ENCODE measurements around the gene TPSD1.
"Not testable (repeated sequence)": the region's sequence is repeated elsewhere in the genome, so short reads cannot be mapped to it uniquely, and the experiment has no call there.

The TPSD1 gene

DNA sequence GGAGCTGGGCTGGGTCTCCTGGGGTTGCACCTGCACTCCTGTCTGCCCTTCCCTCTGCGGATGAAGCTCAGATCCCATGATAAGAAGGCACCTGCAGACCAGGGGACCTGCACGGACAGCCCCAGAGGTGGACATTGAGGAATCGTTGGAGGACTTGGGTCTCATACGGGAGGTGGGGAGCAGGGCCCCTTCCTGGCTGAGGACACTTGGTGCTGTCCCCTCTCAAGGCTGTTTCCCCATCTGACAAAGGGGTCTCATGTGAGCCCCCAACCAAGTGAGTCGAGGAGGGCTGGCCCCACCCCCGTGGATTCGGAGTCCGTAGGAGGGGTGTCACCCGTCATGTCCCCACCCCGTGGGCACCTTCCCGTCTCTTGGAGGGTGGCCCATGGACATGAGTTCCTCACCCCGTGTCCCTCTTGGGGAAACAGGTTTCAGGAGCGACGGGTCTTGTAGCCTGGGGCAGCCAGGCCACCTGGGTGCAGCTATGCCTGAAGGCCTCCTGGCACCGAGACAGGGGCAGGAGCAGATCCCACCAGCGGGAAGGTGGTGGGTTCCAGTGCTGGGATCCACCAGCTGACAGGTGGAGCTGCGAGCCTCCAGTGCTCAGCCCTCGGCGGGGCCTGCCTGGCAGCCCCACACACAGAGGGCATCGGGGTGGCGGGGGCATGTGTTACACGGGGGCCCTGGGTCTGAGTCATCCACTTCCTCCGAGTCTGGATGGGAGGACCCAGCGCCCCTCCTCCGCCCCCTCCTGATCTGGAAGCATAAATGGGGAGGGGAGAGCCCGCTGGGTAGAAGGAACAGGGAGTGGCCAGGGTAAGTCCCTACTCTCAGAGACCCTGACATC is at the start of gene TPSD1:
TSS of gene TPSD1 (plus strand) at position 794 of the 847 bp plus-strand sequence. CDS start 212 bp downstream, outside the sequence.
- in situ Hi-C loops (cut with MboI; ENCODE audit: low sequenced_read_pairs): not testable (repeated sequence)

DNA sequence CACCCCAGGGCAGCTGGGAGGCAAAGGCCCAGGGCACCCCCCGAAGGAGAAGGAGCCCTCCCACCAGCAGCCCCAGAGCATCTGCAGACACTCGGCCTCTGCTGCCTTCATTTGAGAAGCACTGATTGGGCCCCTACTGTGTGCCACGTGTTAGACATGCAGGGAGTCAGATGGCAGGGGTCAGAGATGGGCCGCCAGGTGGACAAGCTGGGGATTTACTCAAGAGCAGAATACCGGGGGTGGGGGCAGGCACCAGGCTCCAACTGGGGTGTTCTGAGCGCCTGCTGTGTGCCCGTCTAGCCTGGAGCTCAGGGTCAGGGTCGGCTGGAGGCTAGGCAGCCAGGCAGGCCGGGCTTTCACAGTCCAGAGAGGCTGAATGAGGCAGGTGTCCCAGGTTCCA is 49.5 kb upstream of the TPSD1 start:
- in situ Hi-C loops (cut with MboI; ENCODE audit: low sequenced_read_pairs): no loop called here

DNA sequence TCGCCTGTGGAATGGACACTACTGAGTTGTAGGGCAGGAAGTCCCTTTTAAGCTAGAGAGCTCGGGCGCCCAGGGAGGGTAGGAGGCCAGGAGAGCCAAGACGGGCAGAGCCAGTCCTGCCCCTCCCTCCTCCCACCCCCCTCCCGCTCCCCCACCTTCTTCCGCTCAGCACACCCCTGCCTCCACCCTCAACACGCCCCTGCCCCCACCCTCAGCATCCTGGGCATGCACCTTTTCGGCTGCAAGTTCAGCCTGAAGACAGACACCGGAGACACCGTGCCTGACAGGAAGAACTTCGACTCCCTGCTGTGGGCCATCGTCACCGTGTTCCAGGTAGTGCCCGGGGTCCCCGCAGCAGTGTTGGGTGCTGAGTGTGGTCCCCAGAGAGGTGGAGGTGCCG is 49.1 kb upstream of the TPSD1 start:
- in situ Hi-C loops (cut with MboI; ENCODE audit: low sequenced_read_pairs): no loop called here

DNA sequence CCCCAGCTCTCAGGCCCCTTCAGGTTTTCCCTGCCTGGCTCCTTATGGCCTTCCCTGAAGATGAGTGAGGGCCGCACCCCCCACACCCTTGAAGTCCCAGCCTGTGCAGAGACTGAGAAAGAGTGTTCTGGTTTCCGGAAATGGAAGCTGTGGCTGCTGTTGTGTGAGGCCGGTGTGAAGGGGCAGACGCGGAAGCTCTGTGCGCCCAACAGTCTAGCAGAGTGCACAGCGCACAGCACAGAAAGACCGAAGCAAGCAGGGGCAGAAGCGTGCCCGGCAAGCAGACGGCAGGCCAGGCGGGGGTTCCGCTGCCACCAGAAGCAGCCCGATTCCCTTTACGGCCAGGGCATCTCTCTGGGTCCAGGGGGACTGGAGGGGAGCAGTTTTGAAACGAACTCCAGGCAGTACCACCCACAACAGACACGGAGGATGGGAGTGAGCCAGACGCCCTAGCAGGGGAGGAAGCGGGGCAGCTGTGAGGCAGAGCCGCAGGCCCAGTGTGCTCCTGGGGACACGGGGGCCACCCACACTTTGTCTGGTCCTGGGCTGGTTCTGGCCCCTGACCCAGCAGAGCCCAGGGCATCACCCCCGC is 47.5 kb upstream of the TPSD1 start:
- in situ Hi-C loops (cut with MboI; ENCODE audit: low sequenced_read_pairs): no loop called here

DNA sequence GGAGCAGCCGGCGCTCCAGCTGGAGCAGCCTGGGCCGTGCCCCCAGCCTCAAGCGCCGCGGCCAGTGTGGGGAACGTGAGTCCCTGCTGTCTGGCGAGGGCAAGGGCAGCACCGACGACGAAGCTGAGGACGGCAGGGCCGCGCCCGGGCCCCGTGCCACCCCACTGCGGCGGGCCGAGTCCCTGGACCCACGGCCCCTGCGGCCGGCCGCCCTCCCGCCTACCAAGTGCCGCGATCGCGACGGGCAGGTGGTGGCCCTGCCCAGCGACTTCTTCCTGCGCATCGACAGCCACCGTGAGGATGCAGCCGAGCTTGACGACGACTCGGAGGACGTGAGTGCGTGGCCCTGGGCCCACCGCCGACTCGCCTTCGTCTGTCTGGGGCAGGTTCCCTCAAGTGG is 46.8 kb upstream of the TPSD1 start:
- in situ Hi-C loops (cut with MboI; ENCODE audit: low sequenced_read_pairs): no loop called here

DNA sequence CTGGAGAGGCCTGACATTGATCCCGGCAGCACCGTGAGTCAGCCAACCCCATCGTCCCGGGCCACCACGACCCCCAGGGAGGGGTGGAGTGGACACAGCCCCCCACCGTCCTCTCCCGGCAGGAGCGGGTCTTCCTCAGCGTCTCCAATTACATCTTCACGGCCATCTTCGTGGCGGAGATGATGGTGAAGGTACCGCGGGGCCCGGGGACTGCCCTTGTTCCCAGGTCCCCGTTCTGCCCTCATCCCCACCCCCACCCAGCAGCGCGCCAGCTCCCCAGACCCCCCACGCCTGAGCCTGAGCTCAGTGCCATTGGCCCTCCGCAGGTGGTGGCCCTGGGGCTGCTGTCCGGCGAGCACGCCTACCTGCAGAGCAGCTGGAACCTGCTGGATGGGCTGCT is 45.4 kb upstream of the TPSD1 start:
- in situ Hi-C loops (cut with MboI; ENCODE audit: low sequenced_read_pairs): no loop called here

DNA sequence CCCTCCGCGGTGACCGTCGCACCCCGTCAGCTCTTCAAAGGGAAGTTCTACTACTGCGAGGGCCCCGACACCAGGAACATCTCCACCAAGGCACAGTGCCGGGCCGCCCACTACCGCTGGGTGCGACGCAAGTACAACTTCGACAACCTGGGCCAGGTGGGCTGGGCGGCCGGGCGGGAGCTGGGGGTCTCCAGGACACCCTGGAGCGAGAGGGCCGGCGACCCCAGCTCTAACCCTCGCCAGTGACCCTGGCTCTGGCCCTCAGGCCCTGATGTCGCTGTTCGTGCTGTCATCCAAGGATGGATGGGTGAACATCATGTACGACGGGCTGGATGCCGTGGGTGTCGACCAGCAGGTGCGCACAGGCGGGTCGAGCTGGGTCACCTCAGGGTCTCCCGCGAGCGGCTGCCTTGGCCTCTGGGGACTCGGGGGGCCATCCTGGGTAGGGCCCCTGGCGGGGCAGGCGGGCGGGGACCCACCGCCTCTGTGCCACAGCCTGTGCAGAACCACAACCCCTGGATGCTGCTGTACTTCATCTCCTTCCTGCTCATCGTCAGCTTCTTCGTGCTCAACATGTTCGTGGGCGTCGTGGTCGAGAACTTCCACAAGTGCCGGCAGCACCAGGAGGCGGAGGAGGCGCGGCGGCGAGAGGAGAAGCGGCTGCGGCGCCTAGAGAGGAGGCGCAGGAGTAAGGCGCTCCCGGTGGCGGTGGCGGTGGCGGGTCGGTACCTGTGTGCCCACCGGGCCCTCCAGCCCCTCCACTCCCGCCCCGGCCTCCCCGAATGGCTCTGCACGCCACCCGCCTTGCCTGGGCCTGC is 44.2 kb upstream of the TPSD1 start:
- in situ Hi-C loops (cut with MboI; ENCODE audit: low sequenced_read_pairs): no loop called here

DNA sequence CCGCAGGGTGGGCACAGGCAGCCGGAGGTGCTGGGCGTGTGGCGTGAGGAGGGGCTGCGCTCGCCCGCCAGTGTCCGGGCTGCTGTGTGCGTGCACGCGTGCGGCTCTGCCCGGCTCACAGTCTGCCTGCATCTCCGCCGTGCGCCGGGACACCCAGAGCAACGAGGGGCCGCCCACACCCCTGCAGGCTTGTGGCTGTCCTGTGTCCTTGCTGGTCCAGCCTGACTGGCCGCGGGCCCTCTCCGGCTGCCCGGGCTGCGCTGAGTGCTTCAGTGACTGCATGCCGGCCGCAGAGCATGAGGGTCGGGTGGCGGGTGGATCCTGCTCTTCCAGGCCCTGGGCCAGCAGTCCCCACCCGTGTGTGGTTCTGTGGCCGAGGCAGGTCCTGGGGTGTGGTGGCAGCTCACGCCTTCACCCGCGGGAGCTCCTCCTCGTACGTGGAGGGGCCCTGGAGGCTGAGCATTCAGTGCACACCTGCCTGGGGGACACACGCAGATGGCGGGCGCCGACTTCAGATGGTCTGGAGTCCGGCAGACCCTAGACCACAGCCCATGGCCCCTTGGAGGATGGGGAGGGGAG is 43.2 kb upstream of the TPSD1 start:
- in situ Hi-C loops (cut with MboI; ENCODE audit: low sequenced_read_pairs): no loop called here

DNA sequence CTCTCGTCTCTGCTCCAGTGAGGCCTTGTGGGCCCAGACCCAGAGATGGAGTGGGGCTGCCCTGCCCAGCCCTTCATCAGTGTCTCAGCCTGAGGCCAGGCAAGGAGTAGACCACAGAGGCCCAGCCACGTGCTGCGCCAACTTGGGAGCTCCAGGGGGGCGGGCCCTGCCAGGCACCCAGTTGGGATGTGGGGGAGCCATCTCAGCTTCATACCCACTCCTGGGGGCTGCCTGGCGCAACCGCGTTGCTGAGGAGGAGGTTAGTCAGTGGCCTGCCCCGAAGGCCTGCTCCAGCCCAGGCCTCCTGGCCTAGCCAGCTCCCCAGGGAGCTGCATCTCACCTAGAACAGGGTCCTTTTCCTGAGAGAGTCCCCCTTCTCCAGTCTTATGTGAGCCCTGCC is 42.6 kb upstream of the TPSD1 start:
- in situ Hi-C loops (cut with MboI; ENCODE audit: low sequenced_read_pairs): no loop called here

DNA sequence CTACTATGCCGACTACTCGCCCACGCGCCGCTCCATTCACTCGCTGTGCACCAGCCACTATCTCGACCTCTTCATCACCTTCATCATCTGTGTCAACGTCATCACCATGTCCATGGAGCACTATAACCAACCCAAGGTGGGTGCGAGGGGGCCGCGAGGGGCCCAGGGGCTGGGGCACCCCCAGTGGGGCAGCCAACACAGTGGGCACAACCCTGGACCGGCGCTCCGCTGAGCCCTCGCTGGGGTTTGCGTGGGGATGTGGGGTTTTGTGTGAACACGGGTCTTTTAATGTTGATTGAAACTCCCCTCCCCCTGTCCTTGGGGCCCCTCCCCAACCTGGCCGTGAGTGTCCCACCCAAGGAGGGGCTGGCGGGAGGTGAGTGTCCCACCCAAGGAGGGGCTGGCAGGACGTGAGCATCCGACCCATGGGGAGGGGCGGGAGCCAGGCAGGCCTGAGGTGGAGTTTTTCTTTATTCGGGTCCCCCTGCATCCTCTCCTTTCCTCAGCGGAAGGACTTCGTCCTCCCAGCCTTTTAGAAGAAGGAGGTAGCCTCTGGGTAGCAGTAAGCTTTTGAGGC is 42.0 kb upstream of the TPSD1 start:
- in situ Hi-C loops (cut with MboI; ENCODE audit: low sequenced_read_pairs): no loop called here

DNA sequence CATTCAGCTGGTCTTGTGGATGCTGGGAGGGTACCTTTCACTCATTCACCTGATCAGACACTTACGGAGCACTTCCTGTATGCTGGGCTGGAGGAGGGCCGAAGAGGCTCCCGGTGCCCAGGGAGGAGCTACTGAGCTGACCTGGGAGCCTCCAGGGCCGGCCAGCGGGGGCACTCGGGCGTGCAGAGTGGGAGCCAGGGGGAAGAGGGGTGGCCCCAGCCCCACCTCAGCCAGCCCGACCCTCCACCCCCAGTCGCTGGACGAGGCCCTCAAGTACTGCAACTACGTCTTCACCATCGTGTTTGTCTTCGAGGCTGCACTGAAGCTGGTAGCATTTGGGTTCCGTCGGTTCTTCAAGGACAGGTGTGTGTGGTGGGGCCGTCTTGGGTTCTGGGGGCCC is 41.1 kb upstream of the TPSD1 start:
- in situ Hi-C loops (cut with MboI; ENCODE audit: low sequenced_read_pairs): no loop called here

DNA sequence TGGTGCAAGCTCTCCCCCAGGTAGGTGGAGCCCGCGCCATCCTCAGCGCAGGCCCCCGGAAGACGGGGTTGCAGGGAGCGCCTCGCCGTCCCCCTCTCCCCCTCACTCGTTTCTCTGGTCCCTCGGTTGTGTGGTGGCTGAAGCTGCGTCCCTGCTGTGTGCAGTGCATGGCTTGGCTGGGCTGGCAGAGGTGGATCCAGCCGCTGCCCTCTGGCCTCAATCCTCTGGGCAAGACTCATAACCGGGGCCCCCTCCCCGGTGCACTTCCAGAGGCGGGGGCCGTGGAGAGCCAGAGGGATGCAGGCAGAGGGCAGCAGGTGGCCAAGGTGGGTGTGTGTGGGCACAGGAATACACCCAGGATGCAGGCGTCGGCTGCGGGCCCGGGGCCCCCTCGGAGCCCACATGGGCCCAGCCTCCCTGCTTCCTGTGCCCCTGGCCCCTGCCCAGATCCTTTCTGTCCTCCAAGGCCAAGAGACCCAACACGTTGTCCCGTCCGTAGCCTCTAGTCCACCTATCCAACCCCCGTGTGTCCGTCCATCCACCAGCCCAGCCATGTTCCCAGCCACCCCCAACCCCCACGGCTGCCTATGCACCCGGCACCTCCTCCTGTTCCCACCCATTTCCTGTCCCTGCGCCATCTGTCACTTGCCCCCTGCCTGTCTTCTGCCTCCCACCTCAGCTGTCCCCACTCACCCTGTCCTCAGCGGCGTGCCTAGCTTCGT is 40.1 kb upstream of the TPSD1 start:
- in situ Hi-C loops (cut with MboI; ENCODE audit: low sequenced_read_pairs): no loop called here

DNA sequence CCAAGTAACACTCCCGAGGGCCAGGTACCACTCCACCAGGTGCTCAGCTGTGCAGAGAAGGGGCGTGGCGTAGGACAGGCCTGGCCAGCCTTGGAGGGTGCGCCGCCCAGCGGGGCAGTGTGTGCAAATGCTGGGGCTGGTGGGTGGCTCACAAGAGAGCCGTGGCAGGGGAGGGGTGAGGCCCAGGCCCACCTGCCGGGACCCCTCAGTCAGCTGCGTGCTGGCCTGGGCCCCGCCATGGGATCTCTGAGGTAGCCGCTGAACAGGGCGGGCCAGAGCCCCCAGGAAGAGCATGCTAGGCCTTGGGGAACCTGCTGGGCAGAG is 39.6 kb upstream of the TPSD1 start:
- in situ Hi-C loops (cut with MboI; ENCODE audit: low sequenced_read_pairs): no loop called here

DNA sequence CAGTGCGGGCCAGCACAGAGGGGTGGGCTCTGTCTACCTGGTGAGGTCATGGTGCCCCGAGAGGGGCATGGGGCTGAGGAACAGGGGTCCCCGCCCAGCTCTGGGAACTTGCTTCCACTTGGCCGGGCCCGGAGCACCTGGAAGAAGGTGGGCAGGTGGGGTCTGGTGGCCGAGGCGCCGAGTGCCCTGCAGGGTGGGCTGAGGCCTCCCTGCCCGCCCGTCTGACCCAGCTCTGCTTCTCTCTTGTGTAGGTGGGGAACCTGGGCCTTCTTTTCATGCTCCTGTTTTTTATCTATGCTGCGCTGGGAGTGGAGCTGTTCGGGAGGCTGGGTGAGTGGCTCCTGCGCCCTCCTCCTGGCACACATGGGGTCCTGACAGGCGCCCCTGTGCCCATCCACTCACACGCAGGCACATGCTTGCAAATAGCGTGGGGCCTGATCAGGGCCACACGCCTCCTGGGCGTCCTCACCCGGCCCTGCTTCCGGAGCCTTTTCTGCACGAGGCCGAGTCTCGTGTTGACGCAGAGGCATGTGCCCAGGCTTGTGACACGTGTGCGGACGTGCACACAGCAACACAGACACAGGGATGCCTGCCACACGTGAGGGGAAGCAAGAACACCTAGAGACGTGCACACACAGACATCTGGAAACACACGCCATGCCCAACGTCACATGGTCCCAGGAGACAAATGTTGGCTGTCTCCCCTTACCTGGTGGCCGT is 39.0 kb upstream of the TPSD1 start:
- in situ Hi-C loops (cut with MboI; ENCODE audit: low sequenced_read_pairs): no loop called here

DNA sequence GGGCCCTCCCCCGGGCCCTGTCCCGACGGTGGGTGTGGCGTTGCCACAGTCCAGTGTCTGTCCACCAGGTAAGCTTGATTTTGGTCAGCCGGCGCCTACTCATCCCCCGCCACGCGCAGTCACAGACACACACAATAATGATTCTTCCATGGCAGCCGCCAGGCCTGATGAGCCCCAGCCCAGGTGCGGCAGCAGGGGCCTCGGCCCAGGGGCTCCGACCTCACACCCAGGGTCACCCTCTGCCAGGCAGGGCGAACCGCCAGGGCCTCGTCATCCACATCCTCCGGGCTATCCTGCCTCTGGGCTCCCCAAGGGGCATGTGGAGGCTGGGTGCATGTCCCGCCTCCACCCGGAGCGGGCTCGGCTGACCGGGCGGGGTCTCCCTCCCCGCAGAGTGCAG is 38.3 kb upstream of the TPSD1 start:
- in situ Hi-C loops (cut with MboI; ENCODE audit: low sequenced_read_pairs): no loop called here

DNA sequence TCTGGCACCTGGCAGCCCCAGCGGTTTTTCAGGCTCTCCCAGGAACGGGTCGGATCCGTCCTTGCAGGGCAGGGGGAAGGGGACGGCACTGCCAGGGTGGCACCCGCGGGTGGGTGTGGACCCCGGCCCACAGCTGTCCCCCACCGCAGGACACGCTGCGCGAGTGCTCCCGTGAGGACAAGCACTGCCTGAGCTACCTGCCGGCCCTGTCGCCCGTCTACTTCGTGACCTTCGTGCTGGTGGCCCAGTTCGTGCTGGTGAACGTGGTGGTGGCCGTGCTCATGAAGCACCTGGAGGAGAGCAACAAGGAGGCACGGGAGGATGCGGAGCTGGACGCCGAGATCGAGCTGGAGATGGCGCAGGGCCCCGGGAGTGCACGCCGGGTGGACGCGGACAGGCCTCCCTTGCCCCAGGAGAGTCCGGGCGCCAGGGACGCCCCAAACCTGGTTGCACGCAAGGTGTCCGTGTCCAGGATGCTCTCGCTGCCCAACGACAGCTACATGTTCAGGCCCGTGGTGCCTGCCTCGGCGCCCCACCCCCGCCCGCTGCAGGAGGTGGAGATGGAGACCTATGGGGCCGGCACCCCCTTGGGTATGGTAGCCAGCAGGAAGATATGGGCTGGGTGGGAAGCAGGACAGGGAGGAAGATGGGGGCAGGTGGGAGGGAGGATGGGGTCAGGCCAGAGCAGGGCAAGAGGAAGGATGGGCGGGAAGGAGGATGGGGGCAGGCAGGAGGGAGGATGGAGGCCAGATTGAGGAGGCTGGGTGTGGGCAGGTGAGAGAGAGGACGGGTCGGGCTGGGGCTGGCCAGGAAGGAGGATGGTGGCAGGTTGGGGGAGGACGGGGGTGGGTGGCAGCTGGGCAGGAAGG is 37.6 kb upstream of the TPSD1 start:
- in situ Hi-C loops (cut with MboI; ENCODE audit: low sequenced_read_pairs): no loop called here

DNA sequence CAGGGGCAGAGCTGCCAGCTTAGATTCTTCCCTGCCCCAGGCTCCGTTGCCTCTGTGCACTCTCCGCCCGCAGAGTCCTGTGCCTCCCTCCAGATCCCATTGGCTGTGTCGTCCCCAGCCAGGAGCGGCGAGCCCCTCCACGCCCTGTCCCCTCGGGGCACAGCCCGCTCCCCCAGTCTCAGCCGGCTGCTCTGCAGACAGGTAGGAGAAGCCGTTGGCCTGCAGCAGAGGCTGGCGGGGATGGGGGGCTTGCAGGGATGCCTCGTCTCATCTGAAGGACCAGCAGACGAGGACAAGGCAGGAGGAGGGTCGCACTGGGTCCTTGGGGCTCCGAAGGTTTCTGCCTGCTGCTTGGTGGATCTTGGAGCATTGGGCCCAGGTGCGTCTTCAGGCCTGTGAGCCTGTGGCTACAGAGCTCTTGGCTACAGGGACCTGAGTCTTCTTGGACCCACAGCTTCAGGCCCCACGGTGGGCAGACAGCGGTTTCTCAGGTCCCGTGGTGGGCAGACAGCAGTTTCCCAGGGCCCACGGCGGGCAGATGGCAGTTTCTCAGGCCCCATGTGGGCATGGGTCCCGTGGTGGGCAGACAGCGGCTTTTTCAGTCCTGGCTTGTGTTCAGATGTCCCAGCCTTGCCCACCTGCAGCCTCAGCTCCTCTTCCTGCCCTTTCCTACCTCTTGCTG is 36.8 kb upstream of the TPSD1 start:
- in situ Hi-C loops (cut with MboI; ENCODE audit: low sequenced_read_pairs): no loop called here

DNA sequence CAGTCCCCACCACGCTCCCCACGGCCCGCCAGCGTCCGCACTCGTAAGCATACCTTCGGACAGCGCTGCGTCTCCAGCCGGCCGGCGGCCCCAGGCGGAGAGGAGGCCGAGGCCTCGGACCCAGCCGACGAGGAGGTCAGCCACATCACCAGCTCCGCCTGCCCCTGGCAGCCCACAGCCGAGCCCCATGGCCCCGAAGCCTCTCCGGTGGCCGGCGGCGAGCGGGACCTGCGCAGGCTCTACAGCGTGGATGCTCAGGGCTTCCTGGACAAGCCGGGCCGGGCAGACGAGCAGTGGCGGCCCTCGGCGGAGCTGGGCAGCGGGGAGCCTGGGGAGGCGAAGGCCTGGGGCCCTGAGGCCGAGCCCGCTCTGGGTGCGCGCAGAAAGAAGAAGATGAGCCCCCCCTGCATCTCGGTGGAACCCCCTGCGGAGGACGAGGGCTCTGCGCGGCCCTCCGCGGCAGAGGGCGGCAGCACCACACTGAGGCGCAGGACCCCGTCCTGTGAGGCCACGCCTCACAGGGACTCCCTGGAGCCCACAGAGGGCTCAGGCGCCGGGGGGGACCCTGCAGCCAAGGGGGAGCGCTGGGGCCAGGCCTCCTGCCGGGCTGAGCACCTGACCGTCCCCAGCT is 35.7 kb upstream of the TPSD1 start:
- in situ Hi-C loops (cut with MboI; ENCODE audit: low sequenced_read_pairs): no loop called here
